ENCODE measurements around the gene MSL1. TPM values are rescaled to one million over a fixed set of nuclear protein-coding genes. Genes with fewer than 3 reads are reported as not detected.

MSL1 gene
- total and polyA plus RNA-seq, 4 donors: 89.4 to 168 (median 143) TPM

DNA sequence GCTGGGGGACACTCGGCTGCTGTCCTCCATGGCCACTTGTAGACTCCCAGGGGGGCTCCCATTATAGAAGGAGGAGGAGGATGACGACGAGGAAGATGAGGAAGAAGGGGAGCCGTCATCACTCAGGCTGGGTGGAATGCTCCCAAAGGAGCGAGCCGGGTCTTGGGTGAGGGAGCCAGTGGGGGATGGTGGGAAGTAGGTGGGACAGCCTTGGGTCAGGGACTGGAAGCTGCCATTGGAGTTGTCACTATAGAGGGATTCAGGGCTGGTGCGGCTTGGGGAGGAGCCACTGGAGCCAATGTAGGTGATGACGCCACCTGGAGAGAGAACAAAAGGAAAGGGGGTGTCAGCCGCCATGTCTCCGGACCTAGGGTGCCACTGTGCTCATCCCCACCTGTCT is 24.7 kb upstream of the MSL1 start:
- 88% methylated on average over 9 of the region's 10 CpGs for WGBS (ENCODE audit: insufficient coverage)
- H3K4me1 ChIP-seq (ENCODE audit: control insufficient read depth, insufficient read depth, low read length): peaks cover 59% of the 10 kb centered on the region
- no peaks in the 10 kb centered on the region for H3K9me3 ChIP-seq (ENCODE audit: control insufficient read depth, insufficient read depth, low read length)
- no peak for DNase-seq (ENCODE audit: low read depth in 4 of 6, low spot score in 6 of 6)
- H3K36me3 ChIP-seq (ENCODE audit: control insufficient read depth, insufficient read depth, low read length): peaks cover 51% of the 10 kb centered on the region
- H3K27ac ChIP-seq (ENCODE audit: low read depth, low read length): no peak overlapping the region
- H3K4me3 ChIP-seq (ENCODE audit: low read depth, low read length): no peak overlapping the region
- H3K27me3 ChIP-seq (ENCODE audit: control insufficient read depth, insufficient read depth, low read length): no peaks in the 10 kb centered on the region

DNA sequence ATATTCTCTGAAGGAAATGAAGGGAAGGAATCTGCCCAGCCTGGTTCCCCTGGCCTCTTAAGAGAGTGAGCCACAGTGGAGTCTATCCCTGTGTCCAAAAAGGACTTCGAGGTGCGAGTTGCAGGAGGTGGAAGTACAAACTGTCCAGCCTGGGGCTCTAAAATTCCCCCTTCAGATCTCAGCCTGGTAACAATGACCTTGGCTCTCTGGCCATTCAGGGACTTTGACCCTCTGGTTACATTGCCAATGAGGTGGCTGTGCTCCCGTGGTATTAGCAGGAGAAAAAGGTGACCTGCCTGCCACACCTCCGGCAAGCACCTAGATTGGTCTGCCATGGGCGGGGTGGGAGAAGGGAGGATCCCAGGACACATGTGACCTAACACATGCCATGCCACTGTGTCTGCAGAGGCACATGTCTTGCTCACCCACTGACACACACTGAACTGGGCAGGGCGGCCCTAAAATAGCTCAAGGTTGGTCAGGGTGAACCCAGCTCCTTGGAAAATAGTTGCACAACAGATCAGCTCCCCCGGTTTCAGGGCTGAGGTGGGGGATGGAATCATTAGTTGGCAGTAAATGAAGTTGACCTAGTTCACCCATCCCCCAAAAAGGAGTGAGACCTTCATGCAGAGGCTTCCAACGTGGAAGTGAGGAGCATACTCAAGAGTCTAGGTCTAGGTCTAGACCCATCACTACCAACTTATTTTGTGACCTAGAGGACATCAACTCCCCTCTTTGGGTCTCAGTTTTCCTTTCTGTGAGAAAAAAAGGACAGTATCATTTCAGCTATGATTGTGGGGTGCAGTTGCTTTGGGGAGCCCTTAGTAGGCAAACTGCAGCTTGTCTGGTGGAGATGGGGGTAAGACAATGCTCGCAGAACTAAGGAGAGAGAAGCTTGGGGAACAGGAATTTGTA is 23.6 kb upstream of the MSL1 start:
- 91% methylated on average over 3 of the region's 9 CpGs for WGBS (ENCODE audit: insufficient coverage)
- Histone ChIP-seq H3K27me3 (ENCODE audit: control insufficient read depth, insufficient read depth, low read length) (no peaks in the 10 kb centered on the region), H3K36me3 (ENCODE audit: control insufficient read depth, insufficient read depth, low read length) (peaks cover 40% of the 10 kb centered on the region), H3K4me3 (ENCODE audit: low read depth, low read length) (peak overlapping the region; percentile 83), H3K9me3 (ENCODE audit: control insufficient read depth, insufficient read depth, low read length) (no peaks in the 10 kb centered on the region), H3K27ac (ENCODE audit: low read depth, low read length) (peak overlapping the region; percentile 75), H3K4me1 (ENCODE audit: control insufficient read depth, insufficient read depth, low read length) (peaks cover 61% of the 10 kb centered on the region)
- DNase-seq (ENCODE audit: low read depth in 4 of 6, low spot score in 6 of 6): no peak

DNA sequence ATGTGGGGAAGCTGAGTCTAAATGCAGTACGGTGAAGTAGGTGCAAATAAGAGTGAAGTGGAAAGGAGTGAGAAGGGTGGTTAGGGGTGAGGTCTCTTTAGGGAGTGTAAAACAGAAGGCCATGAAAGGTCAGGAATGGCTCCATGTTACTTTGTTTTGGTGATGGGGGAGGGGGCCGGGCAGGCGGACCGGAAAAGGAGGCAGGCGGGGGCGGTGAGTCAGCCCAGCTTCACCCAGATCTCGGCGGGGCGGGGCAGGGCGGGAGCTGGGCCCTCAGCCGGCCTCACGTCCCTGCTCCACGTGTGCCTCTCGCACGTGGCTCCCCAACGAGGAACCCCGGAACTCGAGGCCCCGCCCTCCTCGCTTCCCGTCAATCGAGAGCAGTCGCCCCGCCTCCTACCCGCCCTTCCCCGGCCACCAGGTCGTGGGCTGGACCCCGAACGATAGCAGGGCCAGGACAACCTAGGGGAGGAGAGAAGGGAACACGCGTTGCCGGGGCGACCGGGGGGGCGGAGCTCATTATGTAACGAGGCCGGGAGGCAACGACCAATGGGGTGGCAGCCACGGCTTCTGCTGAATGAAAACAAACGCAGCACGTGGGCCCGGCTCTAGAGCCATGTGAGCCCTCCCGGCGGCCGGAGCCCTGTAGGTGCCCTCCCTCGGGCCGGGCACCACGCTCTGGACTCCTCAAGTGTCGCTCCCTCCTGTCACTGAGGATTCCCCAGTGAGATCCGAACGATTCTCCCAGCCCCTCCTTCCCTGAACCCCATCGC is 22.7 kb upstream of the MSL1 start:
- peaks cover 67% of the 10 kb centered on the region for H3K4me1 ChIP-seq (ENCODE audit: control insufficient read depth, insufficient read depth, low read length)
- peaks cover 32% of the 10 kb centered on the region for H3K36me3 ChIP-seq (ENCODE audit: control insufficient read depth, insufficient read depth, low read length)
- H3K27ac ChIP-seq (ENCODE audit: low read depth, low read length): peak overlapping the region; percentile 75
- no peaks in the 10 kb centered on the region for H3K9me3 ChIP-seq (ENCODE audit: control insufficient read depth, insufficient read depth, low read length)
- H3K27me3 ChIP-seq (ENCODE audit: control insufficient read depth, insufficient read depth, low read length): no peaks in the 10 kb centered on the region
- 1% methylated on average over 49 of the region's 52 CpGs for WGBS (ENCODE audit: insufficient coverage)
- DNase-seq (ENCODE audit: low read depth in 4 of 6, low spot score in 6 of 6): peak in 3 of 6 donors; percentile 83 to 96 (median 95)
- peak overlapping the region; percentile 83 for H3K4me3 ChIP-seq (ENCODE audit: low read depth, low read length)

DNA sequence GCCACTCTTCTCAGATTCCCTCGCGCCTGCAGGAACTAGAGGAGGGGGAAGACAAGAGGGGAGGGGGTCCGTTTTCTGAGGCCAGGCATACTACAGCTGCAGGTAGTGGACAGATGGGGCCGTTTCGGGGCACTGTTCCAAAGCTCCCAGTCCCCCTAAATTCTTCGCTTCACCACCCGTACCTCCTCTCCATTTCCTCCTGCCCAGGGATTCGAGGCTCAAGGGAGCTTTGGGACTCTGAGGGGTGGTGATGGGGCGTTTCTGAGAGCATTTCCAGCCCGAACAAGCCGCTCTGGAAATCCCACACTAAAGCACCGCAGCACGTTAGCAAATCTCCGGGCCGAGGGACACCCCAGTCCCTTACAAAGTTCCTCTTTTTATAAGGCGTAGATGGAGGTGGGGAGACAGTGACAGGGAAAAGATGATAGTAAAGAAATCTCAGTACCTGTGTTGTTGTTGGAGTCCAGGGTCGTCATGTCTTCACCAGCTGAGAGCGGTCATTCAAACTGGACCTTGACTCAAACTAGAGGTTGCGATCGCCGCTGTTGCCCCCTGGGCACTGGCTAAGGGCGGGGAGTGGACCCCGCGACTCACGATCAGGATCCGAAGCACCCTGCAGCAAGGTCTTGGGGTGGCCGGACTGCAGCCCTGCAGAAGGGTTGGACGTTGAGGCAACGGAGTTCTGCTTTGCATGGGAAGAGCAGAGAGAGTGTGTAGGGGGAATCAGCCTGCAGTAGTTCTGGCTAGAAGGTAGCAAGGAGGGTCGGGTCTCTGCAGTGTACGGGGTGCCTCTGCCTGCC is 22.0 kb upstream of the MSL1 start:
- Histone ChIP-seq H3K9me3 (ENCODE audit: control insufficient read depth, insufficient read depth, low read length) (no peaks in the 10 kb centered on the region), H3K4me1 (ENCODE audit: control insufficient read depth, insufficient read depth, low read length) (peaks cover 69% of the 10 kb centered on the region), H3K27me3 (ENCODE audit: control insufficient read depth, insufficient read depth, low read length) (no peaks in the 10 kb centered on the region), H3K36me3 (ENCODE audit: control insufficient read depth, insufficient read depth, low read length) (peaks cover 25% of the 10 kb centered on the region), H3K4me3 (ENCODE audit: low read depth, low read length) (peak overlapping the region; percentile 83), H3K27ac (ENCODE audit: low read depth, low read length) (peak overlapping the region; percentile 75)
- WGBS (ENCODE audit: insufficient coverage): 2% methylated on average over 16 of the region's 31 CpGs
- DNase-seq (ENCODE audit: low read depth in 4 of 6, low spot score in 6 of 6): no peak

DNA sequence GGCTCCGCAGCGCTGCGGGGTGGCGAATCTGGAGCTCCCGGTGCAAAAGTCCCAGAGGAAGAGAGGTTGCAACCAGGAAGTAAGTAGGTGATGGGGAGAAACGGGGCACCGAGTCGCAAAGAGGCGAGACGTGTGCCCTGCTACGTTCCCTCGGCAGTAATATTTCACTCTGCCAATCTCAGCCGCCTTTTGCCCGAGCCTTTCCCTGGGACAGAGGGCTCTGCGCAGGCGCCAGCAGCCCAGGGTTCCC is 21.4 kb upstream of the MSL1 start, which contains the start of gene NR1D1:
TSS of gene NR1D1 (minus strand) at position 171 of the 250 bp plus-strand sequence. CDS start 495 bp downstream, outside the sequence.
- Histone ChIP-seq H3K27ac (ENCODE audit: low read depth, low read length) (peak within 1 kb of the TSS; percentile 75), H3K9me3 (ENCODE audit: control insufficient read depth, insufficient read depth, low read length) (no peaks in the 10 kb centered on the region), H3K4me3 (ENCODE audit: low read depth, low read length) (peak within 1 kb of the TSS; percentile 83), H3K36me3 (ENCODE audit: control insufficient read depth, insufficient read depth, low read length) (peaks cover 19% of the 10 kb centered on the region), H3K4me1 (ENCODE audit: control insufficient read depth, insufficient read depth, low read length) (peaks cover 66% of the 10 kb centered on the region), H3K27me3 (ENCODE audit: control insufficient read depth, insufficient read depth, low read length) (no peaks in the 10 kb centered on the region)
- under 1% methylated on average over 16 of the region's 16 CpGs for WGBS (ENCODE audit: insufficient coverage)
- no peak for DNase-seq (ENCODE audit: low read depth in 4 of 6, low spot score in 6 of 6)

DNA sequence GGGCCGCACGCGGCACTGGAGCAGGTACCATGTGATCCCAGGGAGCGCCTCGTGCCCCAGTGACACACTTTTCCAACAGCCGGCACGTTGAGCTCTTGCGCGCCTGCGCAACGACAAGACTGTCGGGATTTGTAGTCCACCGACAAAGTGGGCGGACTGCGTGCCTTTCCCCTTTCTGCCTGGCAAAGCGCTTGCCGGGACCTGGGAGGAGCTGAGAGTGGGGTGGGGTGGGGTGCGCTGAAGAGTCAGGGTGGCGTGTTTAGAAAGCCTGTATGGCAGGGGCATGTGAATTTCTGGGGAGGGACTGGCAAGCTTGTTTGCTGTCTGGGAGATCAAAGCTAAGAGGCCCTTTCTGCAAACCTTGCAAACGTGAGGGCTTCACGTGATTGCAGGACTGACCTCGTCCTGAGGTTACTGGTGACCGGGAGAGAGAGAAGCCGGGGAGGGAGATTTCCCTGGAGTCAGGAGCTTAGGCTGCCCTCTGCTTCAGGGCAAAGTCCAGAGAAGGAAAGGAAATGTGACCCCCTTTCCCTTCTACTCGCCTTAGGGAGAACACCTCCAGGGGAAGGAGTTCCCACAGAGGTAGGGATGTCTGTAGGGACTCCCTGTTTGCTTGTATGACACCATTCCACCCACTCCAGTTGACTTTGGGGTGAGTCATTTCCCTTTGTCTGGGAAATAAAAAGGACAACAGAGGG is 21.0 kb upstream of the MSL1 start:
- H3K27me3 ChIP-seq (ENCODE audit: control insufficient read depth, insufficient read depth, low read length): no peaks in the 10 kb centered on the region
- WGBS (ENCODE audit: insufficient coverage): 0% methylated on average over 23 of the region's 25 CpGs
- H3K36me3 ChIP-seq (ENCODE audit: control insufficient read depth, insufficient read depth, low read length): peaks cover 15% of the 10 kb centered on the region
- H3K4me1 ChIP-seq (ENCODE audit: control insufficient read depth, insufficient read depth, low read length): peaks cover 62% of the 10 kb centered on the region
- peak overlapping the region; percentile 75 for H3K27ac ChIP-seq (ENCODE audit: low read depth, low read length)
- peak overlapping the region; percentile 83 for H3K4me3 ChIP-seq (ENCODE audit: low read depth, low read length)
- DNase-seq (ENCODE audit: low read depth in 4 of 6, low spot score in 6 of 6): peak in 5 of 6 donors; percentile 81 to 98 (median 90)
- no peaks in the 10 kb centered on the region for H3K9me3 ChIP-seq (ENCODE audit: control insufficient read depth, insufficient read depth, low read length)

DNA sequence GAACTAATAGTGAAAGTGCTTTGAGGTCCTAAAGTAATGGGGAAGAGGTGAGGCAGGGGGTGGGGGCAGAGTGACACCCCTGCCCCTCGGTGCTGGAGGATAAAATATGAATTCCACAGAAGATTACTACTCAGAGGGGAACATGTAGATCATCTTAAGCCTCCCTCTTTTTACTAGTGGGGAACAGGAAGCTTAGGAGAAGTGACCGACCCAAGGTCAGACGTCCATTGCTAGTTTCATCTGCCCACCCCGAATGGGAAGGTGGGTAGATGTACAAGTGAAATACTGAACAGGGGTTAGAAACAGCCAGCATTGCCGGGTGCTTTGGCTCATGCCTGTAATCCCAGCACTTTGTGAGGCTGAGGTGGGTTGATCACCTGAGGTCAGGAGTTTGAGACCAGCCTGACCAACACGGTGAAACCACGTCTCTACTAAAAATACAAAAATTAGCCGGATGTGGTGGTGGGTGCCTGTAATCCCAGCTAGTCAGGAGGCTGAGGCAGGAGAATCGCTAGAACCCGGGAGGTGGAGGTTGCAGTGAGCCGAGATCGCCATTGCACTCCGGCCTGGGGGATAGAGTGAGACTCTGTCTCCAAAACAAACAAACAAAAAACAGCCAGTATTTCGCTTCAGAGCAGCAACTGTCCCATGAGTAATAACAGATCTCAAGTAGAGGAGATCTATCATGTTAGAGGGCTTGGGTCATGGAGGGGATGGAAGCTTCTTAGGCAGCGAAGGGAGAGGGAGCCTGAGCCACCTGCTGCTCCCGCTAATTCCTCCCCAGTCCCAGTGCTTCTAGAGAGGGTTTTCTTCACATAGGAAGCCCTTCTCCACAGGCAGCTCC is 20.2 kb upstream of the MSL1 start:
- H3K36me3 ChIP-seq (ENCODE audit: control insufficient read depth, insufficient read depth, low read length): peaks cover 7% of the 10 kb centered on the region
- no peak overlapping the region for H3K4me3 ChIP-seq (ENCODE audit: low read depth, low read length)
- H3K9me3 ChIP-seq (ENCODE audit: control insufficient read depth, insufficient read depth, low read length): no peaks in the 10 kb centered on the region
- H3K27ac ChIP-seq (ENCODE audit: low read depth, low read length): no peak overlapping the region
- 86% methylated on average over 7 of the region's 16 CpGs for WGBS (ENCODE audit: insufficient coverage)
- H3K27me3 ChIP-seq (ENCODE audit: control insufficient read depth, insufficient read depth, low read length): no peaks in the 10 kb centered on the region
- peaks cover 65% of the 10 kb centered on the region for H3K4me1 ChIP-seq (ENCODE audit: control insufficient read depth, insufficient read depth, low read length)
- no peak for DNase-seq (ENCODE audit: low read depth in 4 of 6, low spot score in 6 of 6)

DNA sequence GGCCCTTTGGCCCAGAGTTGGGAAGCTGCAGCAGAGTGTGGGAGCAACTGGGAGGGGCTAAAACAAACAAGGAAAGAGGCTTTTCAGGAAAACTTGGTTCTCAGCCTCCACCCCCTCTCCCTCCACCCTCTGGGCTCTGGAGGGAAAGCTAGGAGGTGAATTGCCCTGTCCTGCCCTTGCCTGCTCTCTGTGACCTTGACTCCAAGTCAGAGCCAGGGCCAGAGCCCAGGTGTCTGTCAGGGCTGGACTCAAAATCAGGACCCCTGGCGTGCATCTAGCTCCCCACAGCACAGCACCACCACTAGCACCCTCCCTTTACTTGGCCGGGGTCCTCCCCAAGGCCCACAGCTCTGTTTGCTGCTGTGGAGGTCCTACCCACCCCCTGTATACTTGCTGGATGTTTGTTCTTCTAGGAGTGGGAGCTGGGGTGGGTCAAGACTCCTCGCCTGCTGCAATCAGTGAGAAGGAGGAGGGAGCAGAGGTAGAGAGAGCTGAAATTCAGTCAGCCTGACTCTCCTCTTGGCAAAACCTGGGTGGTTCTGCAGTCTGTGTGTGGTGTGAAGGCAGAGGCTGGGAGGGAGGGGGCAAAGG is 18.6 kb upstream of the MSL1 start:
- no peaks in the 10 kb centered on the region for H3K27me3 ChIP-seq (ENCODE audit: control insufficient read depth, insufficient read depth, low read length)
- H3K9me3 ChIP-seq (ENCODE audit: control insufficient read depth, insufficient read depth, low read length): no peaks in the 10 kb centered on the region
- peak overlapping the region; percentile 64 for H3K27ac ChIP-seq (ENCODE audit: low read depth, low read length)
- H3K4me3 ChIP-seq (ENCODE audit: low read depth, low read length): no peak overlapping the region
- no CpG with 5 or more reads among the region's 3 CpGs for WGBS (ENCODE audit: insufficient coverage)
- no peak for DNase-seq (ENCODE audit: low read depth in 4 of 6, low spot score in 6 of 6)
- H3K36me3 ChIP-seq (ENCODE audit: control insufficient read depth, insufficient read depth, low read length): no peaks in the 10 kb centered on the region
- peaks cover 70% of the 10 kb centered on the region for H3K4me1 ChIP-seq (ENCODE audit: control insufficient read depth, insufficient read depth, low read length)

Measured in spinal cord (tissue), 10 donors.